Measurements from ENCODE around the gene ADAM33.

DNA sequence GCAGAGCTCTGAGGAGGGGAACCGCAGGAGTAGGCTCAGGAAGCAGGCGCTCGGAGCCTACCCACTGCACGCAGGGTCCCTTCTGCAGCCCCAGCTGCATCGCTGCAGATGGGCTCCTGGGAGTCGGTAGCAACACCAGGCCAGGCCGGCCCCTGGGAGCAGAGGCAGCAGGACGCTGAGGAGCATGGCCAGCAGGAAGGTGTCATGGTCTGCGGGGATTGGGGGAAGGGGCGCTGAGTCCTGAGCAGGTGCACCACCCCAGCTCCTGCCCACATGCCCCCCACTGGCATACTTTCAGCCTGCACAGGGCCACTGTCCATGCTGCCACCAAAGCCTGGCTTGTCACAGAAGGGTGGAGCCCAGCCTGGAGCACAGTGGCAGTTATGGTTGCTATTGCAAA lies 10.9 kb downstream of the ADAM33 start:
- no peak for TF ChIP-seq EZH2 (IDR thresholded peaks at IDR 0.05)
- TF ChIP-seq, protein P1, sequence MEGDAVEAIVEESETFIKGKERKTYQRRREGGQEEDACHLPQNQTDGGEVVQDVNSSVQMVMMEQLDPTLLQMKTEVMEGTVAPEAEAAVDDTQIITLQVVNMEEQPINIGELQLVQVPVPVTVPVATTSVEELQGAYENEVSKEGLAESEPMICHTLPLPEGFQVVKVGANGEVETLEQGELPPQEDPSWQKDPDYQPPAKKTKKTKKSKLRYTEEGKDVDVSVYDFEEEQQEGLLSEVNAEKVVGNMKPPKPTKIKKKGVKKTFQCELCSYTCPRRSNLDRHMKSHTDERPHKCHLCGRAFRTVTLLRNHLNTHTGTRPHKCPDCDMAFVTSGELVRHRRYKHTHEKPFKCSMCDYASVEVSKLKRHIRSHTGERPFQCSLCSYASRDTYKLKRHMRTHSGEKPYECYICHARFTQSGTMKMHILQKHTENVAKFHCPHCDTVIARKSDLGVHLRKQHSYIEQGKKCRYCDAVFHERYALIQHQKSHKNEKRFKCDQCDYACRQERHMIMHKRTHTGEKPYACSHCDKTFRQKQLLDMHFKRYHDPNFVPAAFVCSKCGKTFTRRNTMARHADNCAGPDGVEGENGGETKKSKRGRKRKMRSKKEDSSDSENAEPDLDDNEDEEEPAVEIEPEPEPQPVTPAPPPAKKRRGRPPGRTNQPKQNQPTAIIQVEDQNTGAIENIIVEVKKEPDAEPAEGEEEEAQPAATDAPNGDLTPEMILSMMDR (IDR thresholded peaks at IDR 0.05 in 2 of 3, conservative IDR thresholded peaks at IDR 0.05 in 1 of 3; ENCODE audit: borderline replicate concordance in 1 of 3, insufficient read depth in 1 of 3, low read depth in 2 of 3, low read length in 2 of 3), result no peak
- TF ChIP-seq POLR2AphosphoS5 (IDR thresholded peaks at IDR 0.05; ENCODE audit: low read depth, low read length), result no peak
- TF ChIP-seq, protein P2, sequence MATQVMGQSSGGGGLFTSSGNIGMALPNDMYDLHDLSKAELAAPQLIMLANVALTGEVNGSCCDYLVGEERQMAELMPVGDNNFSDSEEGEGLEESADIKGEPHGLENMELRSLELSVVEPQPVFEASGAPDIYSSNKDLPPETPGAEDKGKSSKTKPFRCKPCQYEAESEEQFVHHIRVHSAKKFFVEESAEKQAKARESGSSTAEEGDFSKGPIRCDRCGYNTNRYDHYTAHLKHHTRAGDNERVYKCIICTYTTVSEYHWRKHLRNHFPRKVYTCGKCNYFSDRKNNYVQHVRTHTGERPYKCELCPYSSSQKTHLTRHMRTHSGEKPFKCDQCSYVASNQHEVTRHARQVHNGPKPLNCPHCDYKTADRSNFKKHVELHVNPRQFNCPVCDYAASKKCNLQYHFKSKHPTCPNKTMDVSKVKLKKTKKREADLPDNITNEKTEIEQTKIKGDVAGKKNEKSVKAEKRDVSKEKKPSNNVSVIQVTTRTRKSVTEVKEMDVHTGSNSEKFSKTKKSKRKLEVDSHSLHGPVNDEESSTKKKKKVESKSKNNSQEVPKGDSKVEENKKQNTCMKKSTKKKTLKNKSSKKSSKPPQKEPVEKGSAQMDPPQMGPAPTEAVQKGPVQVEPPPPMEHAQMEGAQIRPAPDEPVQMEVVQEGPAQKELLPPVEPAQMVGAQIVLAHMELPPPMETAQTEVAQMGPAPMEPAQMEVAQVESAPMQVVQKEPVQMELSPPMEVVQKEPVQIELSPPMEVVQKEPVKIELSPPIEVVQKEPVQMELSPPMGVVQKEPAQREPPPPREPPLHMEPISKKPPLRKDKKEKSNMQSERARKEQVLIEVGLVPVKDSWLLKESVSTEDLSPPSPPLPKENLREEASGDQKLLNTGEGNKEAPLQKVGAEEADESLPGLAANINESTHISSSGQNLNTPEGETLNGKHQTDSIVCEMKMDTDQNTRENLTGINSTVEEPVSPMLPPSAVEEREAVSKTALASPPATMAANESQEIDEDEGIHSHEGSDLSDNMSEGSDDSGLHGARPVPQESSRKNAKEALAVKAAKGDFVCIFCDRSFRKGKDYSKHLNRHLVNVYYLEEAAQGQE (IDR thresholded peaks at IDR 0.05; ENCODE audit: low read depth), result no peak
- TF ChIP-seq, protein P3, sequence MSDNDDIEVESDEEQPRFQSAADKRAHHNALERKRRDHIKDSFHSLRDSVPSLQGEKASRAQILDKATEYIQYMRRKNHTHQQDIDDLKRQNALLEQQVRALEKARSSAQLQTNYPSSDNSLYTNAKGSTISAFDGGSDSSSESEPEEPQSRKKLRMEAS (IDR thresholded peaks at IDR 0.05), result no peak
- TF ChIP-seq CEBPB (IDR thresholded peaks at IDR 0.05; ENCODE audit: low read depth), result no peak
- no peak for TF ChIP-seq EGR1 (IDR thresholded peaks at IDR 0.05; ENCODE audit: low read depth)

Measured in HCT116 (cell line).